Sigmoid colon (tissue), 3 donors: ENCODE results near the gene CCL17.

Experiments used
- POLR2A ChIP-seq, 2 donors: fragments of 450-650 bp; IDR thresholded peaks; one replicate each; pipeline ENCODE4 v1.6.1; 2016; ENCODE audit warnings: antibody characterized with exemption in 2 of 2, mild to moderate bottlenecking in 2 of 2, moderate library complexity in 2 of 2
- TF ChIP-seq, protein P1 (sequence below), 4 experiments: fragments of 450-650 bp in 3 of 4; fragments of 200-600 bp in 1 of 4; IDR thresholded peaks; one replicate each; pipeline ENCODE4 v1.5.1; 2016 to 2019; ENCODE audit warnings: antibody characterized with exemption in 4 of 4, mild to moderate bottlenecking in 3 of 4, moderate library complexity in 2 of 4

DNA sequence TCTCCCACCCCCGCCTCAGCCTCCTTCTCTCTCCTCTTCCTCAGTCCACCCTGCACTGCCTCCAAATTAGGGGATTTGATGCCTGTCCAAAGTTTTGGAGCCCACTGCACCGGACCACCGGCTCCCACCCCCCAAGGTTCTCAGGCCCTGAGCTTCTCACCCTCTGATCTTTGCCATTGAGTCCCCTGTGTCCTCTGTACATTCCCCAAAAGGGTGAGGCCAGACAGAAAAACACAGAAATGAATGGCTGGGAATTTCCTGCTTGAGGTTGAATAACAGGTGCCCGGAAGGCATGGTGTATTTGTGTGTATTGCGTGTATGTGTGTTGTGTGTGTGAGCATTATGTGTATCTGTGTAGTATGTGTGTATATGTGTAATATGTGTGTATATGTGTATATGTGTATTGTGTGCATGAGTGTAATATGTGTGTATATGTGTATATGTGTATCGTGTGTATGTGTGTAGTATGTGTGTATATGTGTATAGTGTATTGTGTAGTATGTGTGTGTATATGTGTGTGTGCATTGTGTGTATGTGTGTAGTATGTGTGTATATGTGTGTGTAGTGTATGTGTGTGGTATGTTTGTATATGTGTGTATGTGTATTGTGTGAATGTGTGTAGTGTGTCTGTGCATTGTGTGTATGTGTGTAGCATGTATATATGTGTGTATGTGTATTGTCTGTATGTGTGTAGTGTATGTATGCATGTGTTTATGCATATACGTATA lies 16.0 kb upstream of the CCL17 start:
- TF ChIP-seq, protein P1, sequence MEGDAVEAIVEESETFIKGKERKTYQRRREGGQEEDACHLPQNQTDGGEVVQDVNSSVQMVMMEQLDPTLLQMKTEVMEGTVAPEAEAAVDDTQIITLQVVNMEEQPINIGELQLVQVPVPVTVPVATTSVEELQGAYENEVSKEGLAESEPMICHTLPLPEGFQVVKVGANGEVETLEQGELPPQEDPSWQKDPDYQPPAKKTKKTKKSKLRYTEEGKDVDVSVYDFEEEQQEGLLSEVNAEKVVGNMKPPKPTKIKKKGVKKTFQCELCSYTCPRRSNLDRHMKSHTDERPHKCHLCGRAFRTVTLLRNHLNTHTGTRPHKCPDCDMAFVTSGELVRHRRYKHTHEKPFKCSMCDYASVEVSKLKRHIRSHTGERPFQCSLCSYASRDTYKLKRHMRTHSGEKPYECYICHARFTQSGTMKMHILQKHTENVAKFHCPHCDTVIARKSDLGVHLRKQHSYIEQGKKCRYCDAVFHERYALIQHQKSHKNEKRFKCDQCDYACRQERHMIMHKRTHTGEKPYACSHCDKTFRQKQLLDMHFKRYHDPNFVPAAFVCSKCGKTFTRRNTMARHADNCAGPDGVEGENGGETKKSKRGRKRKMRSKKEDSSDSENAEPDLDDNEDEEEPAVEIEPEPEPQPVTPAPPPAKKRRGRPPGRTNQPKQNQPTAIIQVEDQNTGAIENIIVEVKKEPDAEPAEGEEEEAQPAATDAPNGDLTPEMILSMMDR (IDR thresholded peaks at IDR 0.05): no peak
- TF ChIP-seq POLR2A (IDR thresholded peaks at IDR 0.05): no peak
